Loucy (cell line): ENCODE results near the gene RPL21.
"Not testable (repeated sequence)": the region's sequence is repeated elsewhere in the genome, so short reads cannot be mapped to it uniquely, and the experiment has no call there.

Experiments
- H2AFZ ChIP-seq: fragments of 200-600 bp; sonication (generic); 2 replicates; pipeline ENCODE4 v1.6.0; 2016; ENCODE audit warnings: antibody characterized with exemption, mild to moderate bottlenecking, low read length, moderate library complexity
- H3F3A ChIP-seq: fragments of 200-600 bp; 2 replicates; pipeline ENCODE4 v1.6.0; 2016; ENCODE audit warnings: antibody characterized with exemption, low read depth, mild to moderate bottlenecking
- H3K27me3 ChIP-seq: fragments of 200-600 bp; sonication (generic); 2 replicates; pipeline ENCODE4 v1.6.1; 2014; ENCODE audit warnings: low read length, mild to moderate bottlenecking; ENCODE audit not compliant: insufficient read depth, poor library complexity, severe bottlenecking
- H3K36me3 ChIP-seq: fragments of 200-600 bp; sonication (generic); 2 replicates; pipeline ENCODE4 v1.6.1; 2016; ENCODE audit warnings: low read length; ENCODE audit not compliant: insufficient read depth
- H3K4me1 ChIP-seq: fragments of 200-600 bp; sonication (generic); 2 replicates; pipeline ENCODE4 v1.5.1; 2014; ENCODE audit warnings: low read length, mild to moderate bottlenecking; ENCODE audit not compliant: insufficient read depth, poor library complexity, severe bottlenecking
- H3K4me2 ChIP-seq: fragments of 200-600 bp; sonication (generic); 2 replicates; pipeline ENCODE4 v1.6.0; 2014; ENCODE audit warnings: antibody characterized with exemption, low read length, low read depth, mild to moderate bottlenecking; ENCODE audit not compliant: poor library complexity, severe bottlenecking
- H3K4me3 ChIP-seq: fragments of 200-600 bp; sonication (generic); 2 replicates; pipeline ENCODE4 v1.5.1; 2014; ENCODE audit warnings: low read length, mild to moderate bottlenecking, mixed read lengths; ENCODE audit not compliant: poor library complexity, severe bottlenecking
- H3K79me2 ChIP-seq: fragments of 200-600 bp; sonication (generic); 2 replicates; pipeline ENCODE4 v1.6.1; 2014; ENCODE audit warnings: low read length; ENCODE audit not compliant: insufficient read depth
- H3K9ac ChIP-seq: fragments of 200-600 bp; sonication (generic); 2 replicates; pipeline ENCODE4 v1.6.0; 2014; ENCODE audit warnings: mild to moderate bottlenecking, low read depth, low read length, moderate library complexity; ENCODE audit not compliant: poor library complexity, severe bottlenecking
- H3K9me2 ChIP-seq: fragments of 200-600 bp; sonication (generic); replicated peaks from 2 replicates; pipeline ENCODE4 v1.6.1; 2016; ENCODE audit warnings: low read depth, low read length, mixed read lengths
- H3K9me3 ChIP-seq: fragments of 200-600 bp; sonication (generic); 2 replicates; pipeline ENCODE4 v1.6.1; 2014; ENCODE audit warnings: mild to moderate bottlenecking, antibody characterized with exemption, low read length, low read depth; ENCODE audit not compliant: insufficient read depth
- H4K20me1 ChIP-seq: fragments of 200-600 bp; sonication (generic); 2 replicates; pipeline ENCODE4 v1.6.0; 2014; ENCODE audit warnings: antibody characterized with exemption, low read length, mild to moderate bottlenecking; ENCODE audit not compliant: insufficient read depth, poor library complexity, severe bottlenecking
- EZH2phosphoT487 ChIP-seq: fragments of 200-600 bp; IDR thresholded peaks from 2 replicates; pipeline ENCODE4 v1.6.1; 2018; ENCODE audit warnings: antibody characterized with exemption, mild to moderate bottlenecking, moderate library complexity, borderline replicate concordance
- TF ChIP-seq, protein P1 (sequence below): fragments of 200-600 bp; sonication (generic); conservative IDR thresholded peaks from 2 replicates; pipeline ENCODE4 v1.5.1; 2014; ENCODE audit warnings: mild to moderate bottlenecking, antibody characterized with exemption, low read length

RPL21 gene

DNA sequence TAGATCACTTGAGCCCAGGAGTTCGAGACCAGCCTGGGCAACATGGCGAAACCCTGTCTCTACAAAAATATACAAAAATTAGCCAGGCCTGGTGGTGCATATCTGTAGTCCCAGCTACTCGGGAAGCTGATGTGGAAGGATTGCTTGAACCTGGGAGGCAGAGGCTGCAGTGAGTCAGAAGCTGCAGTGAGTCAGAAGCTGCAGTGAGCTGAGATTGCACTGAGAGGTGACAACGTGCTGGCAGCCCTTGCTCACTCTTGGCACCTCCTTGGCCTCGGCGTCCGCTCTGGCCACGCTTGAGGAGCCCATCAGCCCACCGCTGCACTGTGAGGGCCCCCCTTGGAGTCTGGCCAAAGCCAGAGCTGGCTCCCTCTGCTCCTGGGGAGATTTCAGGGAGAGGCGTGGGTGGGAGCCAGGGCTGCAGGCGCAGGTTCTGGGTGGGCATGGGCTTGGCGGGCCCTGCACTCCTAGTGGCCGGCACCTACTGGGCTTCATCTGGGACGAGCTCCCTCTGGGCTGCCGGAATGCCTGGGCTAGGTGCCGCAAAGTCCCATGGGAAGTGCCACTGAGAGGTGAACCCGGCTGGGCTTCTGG, 39.5 kb upstream of the RPL21 start:
- Histone ChIP-seq H3K79me2 (no peaks in the 10 kb centered on the region), H3K9me2 (no peaks in the 10 kb centered on the region), H3K4me1 (peaks cover 14% of the 10 kb centered on the region), H3K4me3 (peak overlapping the region; percentile 73), H2AFZ (peak overlapping the region; percentile 68), H3K36me3 (no peaks in the 10 kb centered on the region), H4K20me1 (no peaks in the 10 kb centered on the region), H3K9me3 (peaks cover 7% of the 10 kb centered on the region; the same call in 1 of the 2 replicates), H3K4me2 (peak overlapping the region; percentile 79), H3F3A (no peaks in the 10 kb centered on the region), H3K9ac (no peak overlapping the region), H3K27me3 (no peaks in the 10 kb centered on the region)
- TF ChIP-seq EZH2phosphoT487, result no peak
- TF ChIP-seq, protein P1, sequence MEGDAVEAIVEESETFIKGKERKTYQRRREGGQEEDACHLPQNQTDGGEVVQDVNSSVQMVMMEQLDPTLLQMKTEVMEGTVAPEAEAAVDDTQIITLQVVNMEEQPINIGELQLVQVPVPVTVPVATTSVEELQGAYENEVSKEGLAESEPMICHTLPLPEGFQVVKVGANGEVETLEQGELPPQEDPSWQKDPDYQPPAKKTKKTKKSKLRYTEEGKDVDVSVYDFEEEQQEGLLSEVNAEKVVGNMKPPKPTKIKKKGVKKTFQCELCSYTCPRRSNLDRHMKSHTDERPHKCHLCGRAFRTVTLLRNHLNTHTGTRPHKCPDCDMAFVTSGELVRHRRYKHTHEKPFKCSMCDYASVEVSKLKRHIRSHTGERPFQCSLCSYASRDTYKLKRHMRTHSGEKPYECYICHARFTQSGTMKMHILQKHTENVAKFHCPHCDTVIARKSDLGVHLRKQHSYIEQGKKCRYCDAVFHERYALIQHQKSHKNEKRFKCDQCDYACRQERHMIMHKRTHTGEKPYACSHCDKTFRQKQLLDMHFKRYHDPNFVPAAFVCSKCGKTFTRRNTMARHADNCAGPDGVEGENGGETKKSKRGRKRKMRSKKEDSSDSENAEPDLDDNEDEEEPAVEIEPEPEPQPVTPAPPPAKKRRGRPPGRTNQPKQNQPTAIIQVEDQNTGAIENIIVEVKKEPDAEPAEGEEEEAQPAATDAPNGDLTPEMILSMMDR, result no peak

GRCh38 chr13:27213386-27213785, 38.0 kb upstream of the RPL21 start:
- Histone ChIP-seq H3K4me2 (peak overlapping the region; percentile 79), H3K4me3 (peak overlapping the region; percentile 73), H3K4me1 (peaks cover 14% of the 10 kb centered on the region)
- not testable (repeated sequence) for H3K79me2 ChIP-seq, H2AFZ ChIP-seq, H3K27me3 ChIP-seq, H3K9me3 ChIP-seq, H3K9ac ChIP-seq, H4K20me1 ChIP-seq, H3F3A ChIP-seq, H3K36me3 ChIP-seq, H3K9me2 ChIP-seq

DNA sequence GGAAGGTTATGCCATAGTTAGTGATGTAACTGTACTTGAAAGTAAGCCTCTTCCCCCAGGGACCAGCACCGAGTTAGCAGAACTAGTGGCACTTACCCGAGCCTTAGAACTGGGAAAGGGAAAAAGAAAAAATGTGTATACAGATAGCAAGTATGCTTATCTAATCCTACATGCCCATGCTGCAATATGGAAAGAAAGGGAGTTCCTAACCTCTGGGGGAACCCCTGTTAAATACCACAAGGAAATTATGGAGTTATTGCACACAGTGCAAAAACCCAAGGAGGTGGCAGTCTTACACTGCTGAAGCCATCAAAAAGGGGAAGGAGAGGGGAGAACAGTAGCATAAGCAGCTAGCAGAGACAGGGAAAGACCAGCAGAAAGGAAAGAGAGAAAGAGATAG, 33.6 kb upstream of the RPL21 start:
- H3K36me3 ChIP-seq, H4K20me1 ChIP-seq, H3K9me2 ChIP-seq, H3K9ac ChIP-seq, H2AFZ ChIP-seq, H3K4me1 ChIP-seq, H3K27me3 ChIP-seq, H3K4me3 ChIP-seq, H3K9me3 ChIP-seq, H3K4me2 ChIP-seq, H3K79me2 ChIP-seq, H3F3A ChIP-seq: not testable (repeated sequence)

- not testable (repeated sequence) for H3K9ac ChIP-seq, H2AFZ ChIP-seq, H3K79me2 ChIP-seq
Observed at GRCh38 chr13:27218861-27219260, 32.5 kb upstream of the RPL21 start.

More at GRCh38 chr13:27218861-27219260, 32.5 kb upstream of the RPL21 start:
- not testable (repeated sequence) for H3K4me2 ChIP-seq, H3K4me3 ChIP-seq, H3K9me2 ChIP-seq, H3F3A ChIP-seq, H3K27me3 ChIP-seq, H3K9me3 ChIP-seq, H3K36me3 ChIP-seq, H3K4me1 ChIP-seq, H4K20me1 ChIP-seq
